ENCODE data around the gene COL15A1. TPM values are rescaled to one million over a fixed set of nuclear protein-coding genes. Genes with fewer than 3 reads are reported as not detected.
"Not testable (repeated sequence)": the region's sequence is repeated elsewhere in the genome, so short reads cannot be mapped to it uniquely, and the experiment has no call there.

COL15A1 gene
- polyA plus RNA-seq: under 1 TPM; 0.36 to 0.85 (median 0.54) TPM

DNA sequence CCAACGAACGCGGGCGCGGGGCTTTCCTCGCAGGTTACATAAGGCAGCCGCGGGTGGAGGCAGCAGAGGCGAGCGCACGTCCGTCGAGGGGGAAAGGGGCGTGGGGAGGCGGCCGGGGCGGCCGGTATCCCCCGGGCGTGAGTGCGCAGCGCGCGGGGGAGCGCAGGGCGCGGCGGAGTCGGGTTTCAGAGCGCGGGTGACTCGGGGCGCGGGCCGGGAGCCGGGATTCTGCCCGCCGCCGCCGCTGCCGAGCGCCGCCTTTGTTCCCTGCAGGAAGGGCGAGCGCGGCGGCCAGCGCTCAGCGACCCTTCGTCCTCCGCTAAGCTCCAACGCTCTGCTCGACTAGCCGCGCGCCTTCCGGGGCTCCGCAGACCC, at the start of gene COL15A1:
COL15A1 (plus strand) TSS at position 226 of the 375 bp plus-strand sequence. CDS start 155 bp downstream, outside the sequence.
- H3K27ac Mint-ChIP-seq: no peak within 1 kb of the TSS
- H3K4me3 Mint-ChIP-seq: no peak within 1 kb of the TSS
- H3K36me3 Mint-ChIP-seq: no peaks in the 10 kb centered on the region
- H3K9me3 Mint-ChIP-seq: no peaks in the 10 kb centered on the region
- H3K27me3 Mint-ChIP-seq (ENCODE audit: low read depth in 3 of 3): peaks cover 13 to 21% (median 14%) of the 10 kb centered on the region in 3 donors
- peaks cover 0 to 5% of the 10 kb centered on the region in 2 donors for H3K4me1 Mint-ChIP-seq
- DNase-seq: no peak

DNA sequence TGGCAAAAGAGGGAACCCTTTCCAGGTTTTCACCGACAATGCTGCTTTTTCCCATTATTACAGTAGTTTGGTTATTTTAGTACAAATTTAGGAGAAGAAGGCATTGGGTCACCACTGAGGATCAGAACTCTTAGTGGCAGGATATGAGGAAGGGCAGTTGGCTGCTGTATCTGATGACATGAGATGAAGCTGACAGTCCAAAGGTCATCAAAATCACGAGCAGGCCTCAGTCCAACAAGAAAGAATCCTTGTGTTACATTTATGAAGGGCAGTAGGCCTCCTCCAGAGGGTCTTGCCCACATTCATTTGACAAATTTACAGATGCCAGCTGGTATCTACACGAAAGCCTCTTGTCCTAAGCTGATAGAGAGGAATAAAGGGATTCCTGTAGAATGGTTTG, 49.5 kb upstream of the COL15A1 start:
- Mint-ChIP-seq H3K27me3 (ENCODE audit: low read depth in 3 of 3) (peaks cover 0 to 14% (median 0%) of the 10 kb centered on the region in 3 donors), H3K4me1 (no peaks in the 10 kb centered on the region), H3K27ac (no peak overlapping the region), H3K9me3 (no peaks in the 10 kb centered on the region), H3K36me3 (no peaks in the 10 kb centered on the region), H3K4me3 (no peak overlapping the region)
- DNase-seq: no peak

DNA sequence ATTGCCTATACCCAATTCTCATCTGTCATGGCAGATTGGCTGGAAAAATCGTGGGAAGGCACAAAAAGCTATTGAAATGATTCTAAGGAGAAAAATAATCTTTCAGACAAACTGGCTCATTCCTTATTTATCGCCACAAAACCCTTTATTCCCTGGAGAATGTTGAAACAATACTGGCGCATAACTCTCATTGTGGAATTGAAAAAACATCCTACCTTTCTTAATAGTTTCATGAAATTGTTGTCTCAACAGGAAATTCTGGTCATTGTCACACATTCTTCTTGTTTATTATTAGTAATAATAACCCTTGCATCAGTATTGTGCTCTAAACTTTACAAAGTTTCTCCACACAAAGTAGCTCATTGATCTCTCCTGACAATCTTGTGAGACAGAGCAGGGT, 48.9 kb upstream of the COL15A1 start:
- no peak for DNase-seq
- no peaks in the 10 kb centered on the region for H3K9me3 Mint-ChIP-seq
- H3K4me1 Mint-ChIP-seq: peaks cover 0 to 2% of the 10 kb centered on the region in 2 donors
- no peak overlapping the region for H3K4me3 Mint-ChIP-seq
- H3K36me3 Mint-ChIP-seq: no peaks in the 10 kb centered on the region
- peaks cover 0 to 14% (median 0%) of the 10 kb centered on the region in 3 donors for H3K27me3 Mint-ChIP-seq (ENCODE audit: low read depth in 3 of 3)
- H3K27ac Mint-ChIP-seq: no peak overlapping the region

DNA sequence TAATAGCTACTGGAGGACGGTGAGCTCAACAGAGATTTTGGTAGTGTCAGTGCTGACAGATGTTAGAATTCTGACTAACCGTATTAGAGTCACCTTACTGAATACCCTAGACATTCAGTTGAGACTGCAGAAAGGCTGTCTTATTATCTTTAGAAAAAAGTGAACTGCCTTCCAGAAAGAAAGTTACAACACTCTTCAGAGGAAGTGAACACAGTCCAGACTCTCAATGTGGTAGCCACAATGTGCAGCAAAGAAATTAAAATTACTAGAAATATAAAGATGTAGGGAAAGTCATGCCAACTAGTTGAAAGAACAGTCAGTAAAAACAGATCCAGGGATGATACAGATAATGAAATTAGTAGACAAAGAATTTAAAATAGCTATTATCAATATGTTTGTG, 47.1 kb upstream of the COL15A1 start:
- Mint-ChIP-seq H3K27ac (no peak overlapping the region), H3K4me3 (no peak overlapping the region), H3K36me3 (no peaks in the 10 kb centered on the region), H3K27me3 (ENCODE audit: low read depth in 3 of 3) (peaks cover 1 to 14% (median 1%) of the 10 kb centered on the region in 3 donors), H3K9me3 (no peaks in the 10 kb centered on the region), H3K4me1 (peaks cover 0 to 2% of the 10 kb centered on the region in 2 donors)
- no peak for DNase-seq

DNA sequence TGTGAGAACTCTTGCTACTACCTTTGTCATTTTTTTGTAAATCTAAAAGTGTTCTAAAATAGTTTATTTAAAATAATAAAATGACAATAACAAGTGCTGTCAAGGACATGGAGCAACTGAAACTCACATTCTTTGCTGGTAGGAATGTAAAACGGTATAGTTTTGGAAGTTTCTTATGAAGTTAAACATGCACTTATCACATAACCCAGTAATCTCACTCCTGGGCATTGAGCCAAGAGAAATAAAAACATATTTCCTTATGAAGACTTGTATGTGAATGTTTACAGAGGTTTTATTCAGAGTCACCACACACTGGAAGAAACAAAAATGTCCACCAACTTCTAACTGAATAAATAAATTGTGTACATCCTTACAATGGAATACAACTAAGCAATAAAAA, 46.0 kb upstream of the COL15A1 start:
- Mint-ChIP-seq H3K4me1 (peaks cover 0 to 2% of the 10 kb centered on the region in 2 donors), H3K9me3 (no peaks in the 10 kb centered on the region), H3K27me3 (ENCODE audit: low read depth in 3 of 3) (peaks cover 1 to 14% (median 1%) of the 10 kb centered on the region in 3 donors)

DNA sequence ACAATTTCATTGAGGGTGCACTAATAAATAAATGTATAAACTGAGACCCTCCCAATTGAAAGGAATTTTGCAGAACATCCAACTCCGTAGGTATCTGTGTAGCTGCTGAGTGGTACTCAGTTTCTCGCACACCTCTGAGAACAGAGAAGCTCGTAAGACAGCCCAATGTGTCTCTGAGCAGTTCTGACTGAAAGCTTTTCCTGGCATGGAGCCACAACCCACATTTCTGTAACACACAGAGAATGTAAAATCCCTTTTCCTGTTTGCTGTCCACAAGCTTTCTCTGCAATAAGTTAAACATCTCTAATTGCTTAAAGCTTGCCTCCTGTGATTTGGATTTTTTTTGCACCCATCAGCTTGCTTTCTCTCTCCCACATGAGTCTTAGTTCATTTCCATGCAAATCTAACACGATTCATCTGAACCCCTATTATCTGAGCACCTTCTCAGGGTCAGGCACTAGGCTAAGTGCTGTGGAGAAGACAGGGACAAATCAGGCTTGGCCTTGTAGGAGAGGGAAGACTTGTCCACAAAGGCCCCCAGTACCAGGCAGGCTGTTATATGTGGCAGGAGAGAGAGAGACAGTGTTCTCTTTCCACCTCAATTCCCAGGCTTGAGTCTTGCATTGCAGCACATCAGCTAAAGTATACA, 44.2 kb upstream of the COL15A1 start:
- Mint-ChIP-seq H3K9me3 (no peaks in the 10 kb centered on the region), H3K4me3 (no peak overlapping the region), H3K4me1 (peaks cover 0 to 2% of the 10 kb centered on the region in 2 donors), H3K27me3 (ENCODE audit: low read depth in 3 of 3) (peaks cover 1 to 14% (median 7%) of the 10 kb centered on the region in 3 donors), H3K27ac (no peak overlapping the region), H3K36me3 (no peaks in the 10 kb centered on the region)
- DNase-seq: no peak

More for the DNA sequence above, 46.0 kb upstream of the COL15A1 start:
- Mint-ChIP-seq H3K36me3 (no peaks in the 10 kb centered on the region), H3K27ac (no peak overlapping the region), H3K4me3 (no peak overlapping the region)
- DNase-seq: no peak

DNA sequence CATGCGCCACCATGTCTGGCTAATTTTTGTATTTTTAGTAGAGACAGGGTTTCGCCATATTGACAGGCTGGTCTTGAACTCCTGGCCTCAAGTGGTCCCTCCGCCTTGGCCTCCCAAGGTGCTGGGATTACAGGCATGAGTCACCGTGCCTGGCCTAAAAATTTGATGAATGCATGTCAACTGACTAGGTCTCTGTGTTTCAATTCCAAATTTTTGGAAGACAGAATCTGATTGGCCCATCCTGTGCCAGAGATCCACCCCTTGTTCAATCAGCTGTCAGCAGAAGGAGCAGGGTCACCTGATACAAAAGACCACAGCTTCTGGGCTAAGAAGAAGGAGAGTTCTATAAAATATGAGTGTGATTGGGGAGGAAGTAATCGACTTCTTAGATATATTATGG, 43.5 kb upstream of the COL15A1 start:
- peaks cover 1 to 14% (median 7%) of the 10 kb centered on the region in 3 donors for H3K27me3 Mint-ChIP-seq (ENCODE audit: low read depth in 3 of 3)
- H3K36me3 Mint-ChIP-seq: no peaks in the 10 kb centered on the region
- no peaks in the 10 kb centered on the region for H3K9me3 Mint-ChIP-seq

DNA sequence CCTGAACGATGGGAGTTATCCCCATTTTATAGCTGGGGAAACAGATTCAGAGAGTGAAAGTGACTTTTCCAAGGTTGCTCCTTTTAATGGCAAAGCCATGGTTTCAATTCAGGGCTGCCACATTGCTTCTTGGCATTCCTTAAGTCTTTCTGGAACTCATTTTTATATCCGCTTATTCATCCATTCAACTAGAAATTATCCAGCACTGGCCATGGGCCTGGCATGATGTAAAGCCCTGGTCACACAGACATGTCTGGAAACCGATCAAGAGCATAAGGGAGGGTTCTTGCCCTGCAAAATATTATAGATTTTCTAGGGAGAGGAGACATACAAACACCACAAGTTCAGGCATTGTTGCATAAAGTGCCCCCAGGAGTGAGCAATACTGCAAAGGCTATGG, 43.0 kb upstream of the COL15A1 start:
- Mint-ChIP-seq H3K4me3 (no peak overlapping the region), H3K36me3 (no peaks in the 10 kb centered on the region), H3K27me3 (ENCODE audit: low read depth in 3 of 3) (peaks cover 1 to 13% (median 7%) of the 10 kb centered on the region in 3 donors), H3K9me3 (no peaks in the 10 kb centered on the region), H3K27ac (no peak overlapping the region), H3K4me1 (peaks cover 0 to 2% of the 10 kb centered on the region in 2 donors)
- no peak for DNase-seq

More for the DNA sequence above, 43.5 kb upstream of the COL15A1 start:
- DNase-seq: no peak
- Mint-ChIP-seq H3K27ac (no peak overlapping the region), H3K4me3 (no peak overlapping the region), H3K4me1 (peaks cover 0 to 2% of the 10 kb centered on the region in 2 donors)

DNA sequence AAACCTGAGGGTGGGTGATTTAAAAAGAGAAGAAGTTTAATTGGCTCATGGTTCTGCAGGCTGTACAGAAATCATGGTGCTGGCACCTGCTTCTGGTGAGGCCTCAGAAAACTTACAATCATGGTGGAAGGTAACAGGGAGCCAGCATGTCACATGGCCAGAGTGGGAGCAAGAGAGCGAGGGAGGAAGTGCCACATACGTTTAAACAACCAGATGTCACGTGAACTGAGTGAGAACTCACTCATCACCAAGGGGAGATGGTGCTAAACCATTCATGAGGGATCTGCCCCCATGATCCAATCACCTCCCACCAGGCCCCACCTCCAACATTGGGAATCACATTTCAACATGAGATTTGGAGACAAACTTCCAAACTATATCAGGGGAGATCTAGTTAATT, 41.9 kb upstream of the COL15A1 start:
- not testable (repeated sequence) for DNase-seq; H3K4me1 Mint-ChIP-seq; H3K27ac Mint-ChIP-seq; H3K27me3 Mint-ChIP-seq (ENCODE audit: low read depth in 3 of 3); H3K9me3 Mint-ChIP-seq; H3K36me3 Mint-ChIP-seq; H3K4me3 Mint-ChIP-seq

DNA sequence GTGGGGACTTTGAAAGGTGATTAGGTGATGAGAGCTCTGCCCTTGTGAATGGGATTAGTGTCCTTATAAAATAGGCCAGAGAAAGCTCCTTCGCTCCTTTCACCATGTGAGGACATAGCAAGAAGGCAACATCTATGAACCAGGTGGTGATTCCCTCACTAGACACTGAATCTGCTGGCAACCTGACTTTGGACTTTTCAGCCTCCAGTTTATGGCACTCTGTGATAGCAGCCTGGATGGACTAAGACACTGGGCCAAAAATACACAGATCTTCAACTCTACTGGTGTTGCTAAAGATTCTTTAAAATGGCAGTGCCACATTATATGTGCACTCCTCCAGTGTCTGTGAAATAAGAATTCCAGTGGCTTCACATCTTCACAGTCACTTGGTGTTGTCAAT, 41.2 kb upstream of the COL15A1 start:
- Mint-ChIP-seq H3K4me3 (no peak overlapping the region), H3K9me3 (no peaks in the 10 kb centered on the region), H3K27ac (no peak overlapping the region), H3K4me1 (peaks cover 0 to 2% of the 10 kb centered on the region in 2 donors), H3K27me3 (ENCODE audit: low read depth in 3 of 3) (peaks cover 1 to 7% (median 6%) of the 10 kb centered on the region in 3 donors), H3K36me3 (no peaks in the 10 kb centered on the region)
- DNase-seq: no peak

DNA sequence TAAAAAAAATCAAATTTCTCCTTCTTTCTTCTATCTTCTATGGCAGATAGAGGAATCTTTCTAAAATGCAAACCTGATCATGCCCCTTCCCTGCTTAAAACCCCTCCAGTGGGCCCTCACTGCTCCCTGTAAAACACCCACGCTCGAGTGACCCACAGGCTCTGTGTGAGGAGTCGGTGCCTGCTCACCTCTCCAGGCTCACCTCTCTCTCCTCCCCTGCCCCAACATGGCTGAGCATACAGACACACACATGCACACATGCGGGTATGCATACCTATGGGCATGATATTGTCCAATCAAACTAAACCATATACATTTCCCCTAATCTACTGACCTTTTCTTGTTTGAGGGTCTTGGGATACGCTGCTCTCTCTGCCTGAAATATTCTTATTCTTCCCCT, 40.8 kb upstream of the COL15A1 start:
- peaks cover 1 to 7% (median 6%) of the 10 kb centered on the region in 3 donors for H3K27me3 Mint-ChIP-seq (ENCODE audit: low read depth in 3 of 3)

DNA sequence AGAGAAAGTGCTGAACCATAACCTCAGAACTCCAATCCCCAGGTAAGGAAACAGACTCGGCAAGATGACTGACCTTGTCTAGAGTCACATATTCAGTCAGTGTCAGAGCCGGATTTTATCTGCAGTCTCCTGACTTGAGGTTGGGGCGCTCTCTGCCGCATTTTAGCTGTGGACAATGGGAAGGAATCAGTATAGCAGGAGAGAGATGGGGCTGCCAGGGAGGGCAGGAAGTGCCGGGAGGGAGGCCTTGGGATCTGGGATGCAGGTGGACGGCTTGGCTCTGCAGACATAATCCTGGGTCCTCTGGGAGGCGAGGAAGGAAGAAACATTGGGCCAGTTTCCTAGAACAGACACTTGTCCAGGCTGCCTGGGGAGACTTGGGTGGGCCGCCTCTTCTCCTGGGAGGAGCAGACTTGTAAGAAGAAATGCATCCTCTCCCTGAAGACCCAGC, 39.7 kb upstream of the COL15A1 start:
- Mint-ChIP-seq H3K9me3 (no peaks in the 10 kb centered on the region), H3K4me1 (peaks cover 0 to 2% of the 10 kb centered on the region in 2 donors), H3K27me3 (ENCODE audit: low read depth in 3 of 3) (peaks cover 1 to 7% (median 6%) of the 10 kb centered on the region in 3 donors), H3K36me3 (no peaks in the 10 kb centered on the region), H3K27ac (no peak overlapping the region), H3K4me3 (no peak overlapping the region)
- no peak for DNase-seq

More for the DNA sequence above, 40.8 kb upstream of the COL15A1 start:
- Mint-ChIP-seq H3K36me3 (no peaks in the 10 kb centered on the region), H3K27ac (no peak overlapping the region), H3K9me3 (no peaks in the 10 kb centered on the region), H3K4me1 (peaks cover 0 to 2% of the 10 kb centered on the region in 2 donors), H3K4me3 (no peak overlapping the region)
- DNase-seq: no peak

DNA sequence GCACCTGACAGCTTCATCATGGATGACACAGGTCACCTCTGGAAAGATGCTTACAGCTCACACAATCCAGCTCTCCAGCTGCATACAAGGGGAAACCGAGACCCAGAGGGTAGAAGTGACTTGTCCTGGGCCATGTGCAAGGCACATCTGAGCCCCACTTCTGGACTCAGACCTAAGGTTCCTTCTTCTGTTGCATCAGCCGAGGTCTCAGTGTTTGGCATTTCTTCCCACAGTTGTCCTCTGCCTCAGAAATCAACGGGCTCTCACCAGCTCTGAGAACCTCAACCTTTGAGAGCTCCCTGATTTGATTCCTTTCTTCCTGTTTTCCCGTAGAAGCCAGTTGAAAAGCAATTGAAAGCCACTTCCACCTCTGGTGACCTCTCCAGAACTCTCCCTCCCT, 38.7 kb upstream of the COL15A1 start:
- DNase-seq: no peak
- H3K4me3 Mint-ChIP-seq: no peak overlapping the region
- no peak overlapping the region for H3K27ac Mint-ChIP-seq
- H3K4me1 Mint-ChIP-seq: no peaks in the 10 kb centered on the region
- no peaks in the 10 kb centered on the region for H3K9me3 Mint-ChIP-seq
- no peaks in the 10 kb centered on the region for H3K36me3 Mint-ChIP-seq
- peaks cover 1 to 7% (median 6%) of the 10 kb centered on the region in 3 donors for H3K27me3 Mint-ChIP-seq (ENCODE audit: low read depth in 3 of 3)

DNA sequence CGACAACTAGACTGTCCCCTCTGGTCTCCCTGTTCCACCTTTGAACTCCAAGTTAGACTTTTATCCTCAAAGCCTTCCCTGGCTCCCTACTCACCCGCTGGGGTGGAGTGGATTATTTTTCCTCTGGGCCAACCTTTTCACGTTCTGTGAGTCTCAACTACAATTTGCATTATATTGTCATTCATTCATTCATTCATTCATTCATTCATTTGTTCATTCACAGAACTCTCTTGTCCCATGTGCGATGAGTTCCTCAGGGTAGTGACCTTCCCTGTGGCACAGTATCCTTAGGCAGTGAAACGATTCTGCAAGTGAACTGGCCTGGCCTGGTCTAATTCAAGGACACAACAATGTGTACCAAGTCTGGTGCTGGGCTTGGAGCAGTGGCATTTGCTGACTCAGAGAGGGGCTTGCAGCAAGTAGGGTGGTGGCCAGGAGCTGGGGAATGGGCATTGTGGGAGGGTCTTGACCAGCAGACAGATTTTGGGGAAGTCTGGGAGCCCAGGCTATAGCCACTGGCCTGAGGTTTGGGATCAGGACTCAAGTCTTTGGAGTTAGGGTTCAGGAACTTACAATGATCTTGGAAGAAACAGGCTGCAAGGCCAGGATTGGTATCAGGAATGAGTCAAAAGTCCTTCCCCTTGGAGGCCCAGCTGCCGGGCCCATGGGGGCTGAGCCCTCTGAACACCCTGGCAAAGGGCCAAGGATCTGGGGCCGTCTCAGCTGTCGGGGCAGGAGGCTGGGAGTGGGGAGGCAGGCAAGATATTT, 37.2 kb upstream of the COL15A1 start:
- DNase-seq: no peak
- Mint-ChIP-seq H3K27ac (no peak overlapping the region), H3K27me3 (ENCODE audit: low read depth in 3 of 3) (peaks cover 0 to 7% (median 6%) of the 10 kb centered on the region in 3 donors), H3K4me1 (no peaks in the 10 kb centered on the region), H3K4me3 (no peak overlapping the region), H3K36me3 (no peaks in the 10 kb centered on the region), H3K9me3 (no peaks in the 10 kb centered on the region)
